Prostate gland (tissue), 2 donors: ENCODE measurements around the gene SYNGR1. TPM values are rescaled to one million over a fixed set of nuclear protein-coding genes. Genes with fewer than 3 reads are reported as not detected.

Source experiments
- DNase-seq: peaks from one replicate; pipeline ENCODE4 v3.0.0-alpha.2; 2019; ENCODE audit warnings: low spot score
- H3K27ac ChIP-seq, 2 donors: fragments of 200-600 bp; sonication (generic); 2 replicates each; pipeline ENCODE4 v1.5.1; 2017 to 2019
- H3K27me3 ChIP-seq: fragments of 200-600 bp; sonication (generic); replicated peaks from 2 replicates; pipeline ENCODE4 v1.5.1; 2019; ENCODE audit not compliant: insufficient read depth
- H3K36me3 ChIP-seq, 2 donors: fragments of 200-600 bp; sonication (generic); 1 replicate in 1 of 2; 2 replicates in 1 of 2; pipeline versions ENCODE4 v1.5.1 to v1.8.1; 2017 to 2019
- H3K4me1 ChIP-seq: fragments of 200-600 bp; sonication (generic); replicated peaks from 2 replicates; pipeline ENCODE4 v1.5.1; 2019
- H3K4me3 ChIP-seq, 2 donors: fragments of 200-600 bp; sonication (generic); 2 replicates each; pipeline ENCODE4 v1.5.1; 2017 to 2019
- H3K9me3 ChIP-seq: fragments of 200-600 bp; sonication (generic); 2 replicates; pipeline ENCODE4 v1.5.1; 2017
- CTCF ChIP-seq, 4 experiments: fragments of 200-600 bp in 2 of 4; fragments of 450-650 bp in 2 of 4; sonication (generic) in 2 of 4; IDR thresholded peaks; 1 replicate in 3 of 4; 2 replicates in 1 of 4; pipeline ENCODE4 v1.5.1; 2016 to 2019; ENCODE audit warnings: antibody characterized with exemption in 4 of 4, mild to moderate bottlenecking in 2 of 4, moderate library complexity in 2 of 4
- POLR2A ChIP-seq: fragments of 450-650 bp; IDR thresholded peaks from one replicate; pipeline ENCODE4 v1.6.1; 2016; ENCODE audit warnings: antibody characterized with exemption, mild to moderate bottlenecking
- POLR2AphosphoS5 ChIP-seq: sonication (generic); formaldehyde crosslinking; IDR thresholded peaks from one replicate; pipeline ENCODE4 v1.6.1; 2017; ENCODE audit warnings: antibody characterized with exemption
- WGBS: methylation state at CpG from one replicate; pipeline ENCODE4 v1.1.5; 2018; 5-methylcytosine and 5-hydroxymethylcytosine counted together
- intact Hi-C: fragments of 100-400 bp; cut with DNase I; formaldehyde crosslinking; loops from one replicate; pipeline ENCODE4 v1.14.2; 2022
- small RNA-seq, 2 donors: library from RNA; depleted of rRNA; stranded (forward); fragments of <200 nt; gene quantifications; one replicate each; pipeline ENCODE3, GENCODE V24; 2016
- total RNA-seq, 2 donors: library from RNA; depleted of rRNA; stranded (reverse); fragments of >200 nt; gene quantifications; one replicate each; pipeline ENCODE4 v1.1.0, GENCODE V29; 2016

SYNGR1 gene
- total RNA-seq, 2 donors from 2014 or later: 38.3 to 43.8 TPM

DNA sequence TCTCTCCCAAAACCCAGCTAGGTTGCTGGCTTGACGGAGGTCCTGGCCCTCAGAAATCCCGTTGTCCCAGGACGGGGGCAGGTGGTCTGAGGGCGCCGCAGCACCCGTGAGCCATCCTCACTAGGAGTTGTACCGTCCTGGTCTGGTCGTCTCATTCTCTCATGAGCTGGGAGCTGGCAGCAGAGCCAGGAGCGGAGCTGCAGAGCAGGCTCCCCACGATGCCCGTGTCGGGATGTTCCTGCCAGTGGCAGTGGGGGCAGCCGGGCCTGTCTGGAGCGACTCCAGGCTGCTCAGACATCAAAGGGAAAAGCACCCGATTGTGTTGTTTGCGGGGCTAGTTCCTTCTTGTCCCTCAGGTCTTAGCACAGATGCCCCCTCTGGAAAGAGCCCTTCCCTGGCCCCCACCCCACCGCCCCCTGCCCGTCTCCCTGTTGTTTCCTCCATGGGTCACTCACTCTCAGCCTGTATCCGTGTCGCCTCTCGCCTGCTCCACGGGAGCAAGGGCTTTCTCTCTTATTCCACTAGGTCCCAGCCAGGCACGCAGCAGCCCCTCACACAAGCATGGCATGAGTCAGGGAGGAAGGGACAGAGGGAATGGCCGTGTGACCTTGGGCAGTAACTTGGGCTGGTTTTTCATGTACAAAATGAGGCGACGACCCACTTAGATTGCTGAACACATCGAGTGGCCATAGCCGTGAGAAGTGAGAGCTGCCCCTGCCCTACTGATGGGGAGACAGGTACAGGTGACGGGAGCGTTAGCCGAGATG is 83.9 kb downstream of the SYNGR1 start:
- no peak for TF ChIP-seq POLR2A
- TF ChIP-seq CTCF (IDR thresholded peaks at IDR 0.05): no peak
- TF ChIP-seq POLR2AphosphoS5: no peak
- intact Hi-C loops: no loop called here

GRCh38 chr22:39434243-39434653 is 84.5 kb downstream of the SYNGR1 start:
- intact Hi-C loops: no loop called here
- TF ChIP-seq CTCF (IDR thresholded peaks at IDR 0.05): no peak
- no peak for TF ChIP-seq POLR2A
- TF ChIP-seq POLR2AphosphoS5: no peak
- H3K9me3 ChIP-seq: no peaks in the 10 kb centered on the region
- H3K27ac ChIP-seq: no peak overlapping the region
- H3K4me1 ChIP-seq: no peaks in the 10 kb centered on the region
- H3K36me3 ChIP-seq: peaks cover 0 to 6% of the 10 kb centered on the region in 2 donors
- H3K4me3 ChIP-seq: no peak overlapping the region
- DNase-seq: no peak
- H3K27me3 ChIP-seq: no peaks in the 10 kb centered on the region
- 74% methylated on average over 18 of the region's 18 CpGs for WGBS

More for the DNA sequence above, 83.9 kb downstream of the SYNGR1 start:
- no peak for DNase-seq
- no peaks in the 10 kb centered on the region for H3K9me3 ChIP-seq
- no peak overlapping the region for H3K4me3 ChIP-seq
- no peak overlapping the region for H3K27ac ChIP-seq
- no peaks in the 10 kb centered on the region for H3K4me1 ChIP-seq
- 67% methylated on average over 26 of the region's 31 CpGs for WGBS
- no peaks in the 10 kb centered on the region for H3K27me3 ChIP-seq
- peaks cover 0 to 6% of the 10 kb centered on the region in 2 donors for H3K36me3 ChIP-seq

GRCh38 chr22:39434721-39435120 is 84.9 kb downstream of the SYNGR1 start:
- H3K9me3 ChIP-seq: no peaks in the 10 kb centered on the region
- 86% methylated on average over 6 of the region's 6 CpGs for WGBS
- intact Hi-C loops: no loop called here
- H3K27ac ChIP-seq: no peak overlapping the region
- no peaks in the 10 kb centered on the region for H3K4me1 ChIP-seq
- H3K36me3 ChIP-seq: peaks cover 0 to 6% of the 10 kb centered on the region in 2 donors
- no peak overlapping the region for H3K4me3 ChIP-seq
- H3K27me3 ChIP-seq: no peaks in the 10 kb centered on the region
- no peak for DNase-seq
- no peak for TF ChIP-seq CTCF (IDR thresholded peaks at IDR 0.05)
- no peak for TF ChIP-seq POLR2A
- no peak for TF ChIP-seq POLR2AphosphoS5

Small RNAs within 50 kb of the gene (small RNA-seq; reads per million reads assigned to genes)
- gene SNORD43: 0 reads per million in 2 donors
- 5,076 to 11,996 reads per million in 2 donors for gene SNORD83A
- 0 reads per million in 2 donors for gene SNORD83B

Other genes with a start within 250 kb of the SYNGR1 start
- 100 to 1,000 TPM in 1 of 2 donors, 10 to 100 TPM in 1; 82.7 to 115 TPM for gene CBX7, start 197.3 kb upstream of the SYNGR1 start, total RNA-seq
- 10 to 100 TPM in 1 of 2 donors, 1 to 10 TPM in 1; 9.9 to 16.4 TPM for gene PDGFB, start 105.0 kb upstream of the SYNGR1 start, total RNA-seq
- 1,000 to 10,000 TPM; 2,375 to 2,654 TPM for gene RPL3, start 30.4 kb upstream of the SYNGR1 start, total RNA-seq
- 10 to 100 TPM; 26.0 to 42.8 TPM for gene TAB1, start 49.8 kb downstream of the SYNGR1 start, total RNA-seq
- gene MGAT3, start 107.0 kb downstream of the SYNGR1 start, total RNA-seq: 1 to 10 TPM in 1 of 2 donors, under 1 TPM in 1; 0.82 to 7.4 TPM
- gene MIEF1, start 152.3 kb downstream of the SYNGR1 start, total RNA-seq: 10 to 100 TPM; 24.0 to 38.6 TPM
- 100 to 1,000 TPM; 294 to 334 TPM for gene ATF4, start 170.6 kb downstream of the SYNGR1 start, total RNA-seq
- 100 to 1,000 TPM; 186 to 264 TPM for gene RPS19BP1, start 182.8 kb downstream of the SYNGR1 start, total RNA-seq
- gene CACNA1I, start 220.8 kb downstream of the SYNGR1 start, total RNA-seq: under 1 TPM; 0.05 to 0.68 TPM